A204.1 (cell line): ENCODE data around the gene ARHGAP22.

Experiments used
- FAIRE-seq: peaks from 2 replicates; lab custom pipeline; 2012; peaks lifted over from hg19 to GRCh38; lab: Jason Lieb, UNC

Gene ARHGAP22

DNA sequence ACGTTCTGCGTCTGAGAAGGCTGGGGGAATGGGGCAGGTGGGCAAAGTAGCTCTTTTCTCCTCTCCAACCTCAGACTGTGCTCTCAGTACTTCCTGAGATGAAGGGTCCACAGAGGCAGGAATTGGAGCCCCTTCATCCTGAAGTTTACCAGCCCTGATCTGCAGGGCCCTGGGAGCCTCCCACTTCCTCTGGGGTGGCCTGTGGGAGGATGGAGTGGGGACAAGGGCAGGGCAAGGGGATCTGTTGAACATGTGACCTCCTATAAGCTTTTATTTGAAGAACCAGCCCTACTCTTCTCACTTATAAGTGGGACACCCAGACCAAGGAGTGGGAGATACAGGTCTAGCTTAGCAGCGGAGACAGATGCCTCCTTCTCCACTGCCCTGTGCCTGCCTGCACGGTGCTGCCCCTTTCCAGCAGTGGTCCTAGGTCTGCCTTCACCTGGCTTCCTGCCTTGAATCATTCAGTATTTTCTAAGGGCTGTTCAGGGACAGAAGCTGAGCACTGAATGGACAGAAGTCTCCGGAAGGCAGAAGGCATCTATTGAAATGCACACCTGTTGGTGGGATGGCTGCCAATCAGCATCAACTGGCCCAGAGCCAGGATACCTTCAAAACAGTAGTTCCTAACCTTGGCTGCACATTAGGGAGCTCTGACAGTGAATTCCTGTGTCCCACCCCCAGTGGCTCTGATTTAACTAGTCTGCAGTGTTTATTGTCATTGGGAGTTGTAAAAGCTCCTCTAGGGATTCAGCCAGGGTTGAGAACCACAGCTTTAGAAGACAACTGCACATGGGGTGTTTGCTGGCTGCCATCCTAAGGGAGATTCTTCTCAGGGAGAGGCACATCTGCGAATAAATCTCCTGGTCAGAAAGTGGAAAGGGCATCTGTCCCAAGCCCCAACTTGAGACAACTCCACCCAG is 2.7 kb upstream of the ARHGAP22 start:
- FAIRE-seq: no peak

GRCh38 chr10:48606530-48607355 is 1.9 kb upstream of the ARHGAP22 start:
- FAIRE-seq: no peak

DNA sequence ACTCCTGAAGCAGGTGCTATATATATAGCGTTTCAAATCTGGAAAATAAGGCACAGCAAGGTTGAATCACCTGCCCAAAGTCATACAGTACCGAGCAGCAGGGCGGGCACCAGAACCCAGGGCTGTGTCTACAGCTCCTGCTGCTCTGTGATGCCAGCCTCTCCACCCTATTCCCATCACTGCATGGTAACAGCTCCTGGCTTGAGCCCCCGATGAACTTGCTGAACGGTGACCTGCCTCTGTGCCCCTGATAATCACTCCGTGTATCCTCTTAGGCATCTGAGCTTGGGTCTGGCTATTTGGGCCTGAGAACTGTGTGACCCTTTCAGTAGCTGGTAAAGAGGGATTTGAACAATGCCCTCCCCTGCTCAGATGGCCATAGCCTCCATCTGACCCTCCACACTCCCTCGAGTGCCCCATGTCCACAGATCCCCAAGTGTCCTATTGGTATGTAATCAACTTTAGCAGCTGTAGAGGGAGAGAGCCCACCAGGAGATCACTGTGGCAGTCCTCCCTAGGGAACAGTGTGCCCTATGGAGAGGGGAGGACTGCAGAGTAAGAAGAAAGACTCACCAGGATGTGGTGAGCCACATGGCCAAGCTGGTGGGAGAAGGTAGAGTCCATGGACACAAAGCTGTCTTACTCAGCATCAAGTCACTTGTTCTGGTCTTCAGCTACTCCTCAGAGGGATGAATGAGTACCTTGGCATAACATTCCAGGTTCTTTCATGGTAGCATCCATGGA is 1.1 kb upstream of the ARHGAP22 start:
- no peak for FAIRE-seq

- FAIRE-seq: no peak
These were observed 558 bp downstream of the ARHGAP22 start for GRCh38 chr10:48604039-48604990.

GRCh38 chr10:48603421-48604038 is 1.3 kb downstream of the ARHGAP22 start:
- no peak for FAIRE-seq

DNA sequence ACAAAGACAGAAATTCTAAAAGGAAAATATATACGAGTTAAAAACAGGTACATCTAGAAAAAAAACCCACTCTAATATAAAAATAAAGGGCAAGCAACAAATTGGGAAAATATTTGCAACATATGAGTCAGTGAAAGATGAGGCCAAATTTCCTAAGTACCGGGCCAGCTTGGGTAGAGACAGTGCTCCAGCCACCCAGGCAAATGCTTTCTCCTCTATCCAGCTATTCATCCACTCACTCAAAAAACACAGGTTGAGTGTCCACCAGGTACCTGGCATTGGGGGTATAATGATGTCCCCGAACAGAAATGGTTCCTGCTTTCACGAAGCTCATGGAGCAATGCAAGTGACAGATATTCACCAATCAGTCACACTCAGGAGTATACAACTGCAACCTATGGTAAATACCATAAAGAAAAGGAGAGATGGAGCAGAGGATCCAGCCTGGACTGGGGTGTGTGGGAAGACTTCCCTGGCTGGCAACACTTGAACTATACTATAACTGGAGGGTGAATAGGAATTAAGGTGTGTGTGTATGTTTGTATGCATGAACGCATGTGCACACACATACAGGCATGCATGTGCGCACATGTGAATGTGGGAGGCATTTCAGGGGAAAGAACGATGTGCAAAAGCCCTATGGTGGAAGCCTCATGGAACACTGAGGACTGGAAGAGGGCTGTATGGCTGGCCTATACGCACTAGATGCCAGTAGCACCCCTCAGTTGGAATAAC is 2.3 kb downstream of the ARHGAP22 start:
- no peak for FAIRE-seq

DNA sequence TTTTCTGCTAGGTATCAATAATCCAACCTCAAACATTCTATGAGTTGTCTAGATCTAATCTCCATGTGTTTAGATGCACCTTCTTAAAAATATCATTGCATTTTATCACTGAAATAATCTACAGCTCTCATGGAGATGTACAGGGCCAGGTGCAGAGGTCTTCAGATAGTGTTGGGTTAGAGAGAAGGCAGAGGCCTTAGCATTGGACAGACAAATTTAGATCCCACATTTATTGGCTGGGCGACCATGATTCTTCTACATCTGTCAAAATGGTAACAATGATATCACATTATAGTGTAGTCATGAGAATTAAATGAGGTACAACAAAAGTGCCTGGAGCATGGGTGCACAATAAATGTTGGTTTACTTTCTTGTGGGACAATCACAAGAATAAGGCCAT is 3.1 kb downstream of the ARHGAP22 start:
- no peak for FAIRE-seq

DNA sequence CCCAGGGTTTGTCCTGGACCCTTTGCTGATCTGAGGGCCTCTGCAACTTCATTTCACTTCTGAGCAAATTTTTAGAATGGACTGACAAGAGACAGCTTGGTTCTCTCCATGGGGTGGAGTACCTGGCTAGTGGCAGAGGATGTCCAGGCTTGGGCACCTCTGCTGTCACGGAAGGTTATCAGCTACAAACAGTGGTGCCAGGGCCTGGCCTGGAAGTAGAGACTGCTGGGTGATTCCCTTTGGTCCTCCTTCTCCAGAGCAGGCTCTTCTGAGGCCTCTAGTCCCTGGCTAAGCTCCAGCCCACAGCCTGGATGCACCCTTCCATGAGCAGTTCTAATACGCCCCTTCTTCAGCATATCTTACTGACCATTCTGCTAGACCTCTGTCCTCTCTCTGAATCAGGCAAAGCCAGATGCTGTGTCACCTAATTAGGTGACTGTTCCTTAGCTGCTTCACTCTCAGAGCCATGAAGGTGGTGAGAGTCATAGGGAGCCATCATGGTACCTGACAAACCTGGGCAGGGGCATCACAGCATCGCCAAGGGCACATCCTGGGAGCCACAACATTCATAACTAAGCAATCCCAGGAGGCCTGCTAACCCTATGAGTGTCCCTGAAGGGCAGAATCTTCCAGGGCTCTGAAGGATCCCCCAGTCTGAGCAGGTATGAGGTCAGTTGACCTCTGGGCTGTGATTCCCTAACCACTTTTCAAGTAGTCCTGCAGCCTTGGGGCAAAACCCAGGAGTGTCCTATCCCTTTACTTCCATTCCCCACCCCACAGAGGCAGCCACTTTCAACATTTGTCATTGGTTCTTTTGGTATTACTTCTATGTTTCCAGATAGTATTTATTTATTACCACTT is 4.0 kb downstream of the ARHGAP22 start:
- no peak for FAIRE-seq

GRCh38 chr10:48599830-48600134 is 5.1 kb downstream of the ARHGAP22 start:
- no peak for FAIRE-seq

DNA sequence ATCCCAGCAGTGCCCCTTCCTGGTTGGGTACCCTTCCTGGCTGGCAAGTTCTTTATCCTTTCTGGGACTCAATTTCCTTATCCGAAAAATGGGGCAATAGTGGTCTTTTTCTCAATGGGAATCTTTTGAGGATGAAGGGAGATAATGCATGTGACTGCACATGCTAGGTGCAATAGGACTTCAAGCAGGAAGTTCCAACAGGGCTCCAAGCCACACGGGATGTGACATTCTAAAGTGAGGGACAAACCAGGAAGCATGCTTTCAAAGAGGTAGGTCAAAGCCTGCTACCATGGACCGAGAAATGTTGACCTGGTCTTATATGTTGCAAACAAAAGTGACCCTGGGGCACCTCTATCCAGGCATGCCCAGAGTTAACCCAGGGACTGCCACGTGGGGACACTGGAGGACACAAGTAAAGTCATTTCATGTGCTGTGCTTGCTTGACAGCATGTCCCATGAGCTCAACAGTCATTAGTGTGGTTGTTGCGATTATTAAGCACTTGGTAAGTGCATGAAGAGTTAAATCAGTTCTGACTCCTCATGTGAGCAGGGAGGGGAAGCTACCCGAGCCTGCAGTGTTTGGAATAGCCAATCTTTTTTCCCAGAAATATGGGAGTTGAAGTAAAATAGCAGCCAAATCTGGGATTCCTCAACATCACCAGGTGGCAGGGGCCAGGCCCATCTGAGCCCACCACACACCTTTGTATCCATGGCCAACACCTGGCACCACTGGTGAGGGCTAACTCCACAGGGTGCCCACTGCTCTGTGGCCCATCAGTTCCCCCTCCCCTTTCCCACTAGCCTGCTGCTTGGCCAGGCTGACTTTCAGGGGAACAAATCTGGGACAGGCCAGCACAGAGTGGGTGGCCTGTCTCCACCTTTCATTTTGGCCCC is 5.7 kb downstream of the ARHGAP22 start:
- FAIRE-seq: no peak

- no peak for FAIRE-seq
These were observed 6.5 kb downstream of the ARHGAP22 start for GRCh38 chr10:48598243-48598935.

DNA sequence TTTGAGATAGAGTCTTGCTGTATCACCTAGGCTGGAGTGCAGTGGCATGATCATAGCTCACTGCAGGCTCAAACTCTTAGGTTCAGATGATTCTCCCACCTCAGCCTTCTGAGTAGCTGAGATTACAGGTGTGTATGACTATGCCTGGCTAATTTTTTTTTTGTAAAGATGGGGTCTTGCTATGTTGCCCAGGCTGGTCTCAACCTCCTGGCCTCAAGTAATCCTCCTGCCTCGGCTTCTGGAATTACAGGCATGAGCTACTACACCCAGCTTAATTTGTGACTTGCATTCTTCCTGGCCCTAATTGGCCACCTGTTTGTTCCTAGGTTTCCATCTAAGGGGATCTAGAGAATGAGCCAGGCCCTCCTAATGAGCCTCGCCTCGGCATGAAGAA is 9.3 kb downstream of the ARHGAP22 start:
- no peak for FAIRE-seq

- no peak for FAIRE-seq
These were observed 9.9 kb downstream of the ARHGAP22 start for GRCh38 chr10:48594803-48595538.

- no peak for FAIRE-seq
These were observed 10.5 kb downstream of the ARHGAP22 start for GRCh38 chr10:48594371-48594770.

GRCh38 chr10:48592346-48592745 is 12.5 kb downstream of the ARHGAP22 start:
- no peak for FAIRE-seq

- no peak for FAIRE-seq
These were observed 13.9 kb downstream of the ARHGAP22 start for GRCh38 chr10:48590945-48591344.

- FAIRE-seq: no peak
These were observed 15.6 kb downstream of the ARHGAP22 start for GRCh38 chr10:48589266-48589665.
